Measurements from ENCODE around the gene C20orf96.

DNA sequence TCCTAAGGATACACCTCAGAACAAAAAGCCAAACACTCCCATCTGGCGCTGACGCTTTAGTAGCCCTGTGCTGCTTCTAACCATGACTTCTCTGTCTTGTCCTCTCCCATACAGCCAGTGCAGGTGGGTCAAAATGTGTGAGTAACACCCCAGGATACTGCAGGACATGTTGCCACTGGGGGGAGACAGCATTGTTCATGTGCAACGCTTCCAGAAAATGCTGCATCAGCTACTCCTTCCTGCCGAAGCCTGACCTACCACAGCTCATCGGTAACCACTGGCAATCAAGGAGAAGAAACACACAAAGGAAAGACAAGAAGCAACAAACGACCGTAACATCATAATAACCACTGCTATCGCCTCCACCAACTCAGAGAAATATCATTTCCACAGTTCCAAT, 31.6 kb downstream of the C20orf96 start:
- TF ChIP-seq CTCF (IDR thresholded peaks at IDR 0.05) (no peak), POLR2A (IDR thresholded peaks at IDR 0.05) (no peak), POLR2AphosphoS5 (IDR thresholded peaks at IDR 0.05) (no peak), EP300 (IDR thresholded peaks at IDR 0.05) (no peak)

Measured in sigmoid colon (tissue), 4 donors.